ENCODE data around the gene ELAVL1.

ELAVL1 gene

DNA sequence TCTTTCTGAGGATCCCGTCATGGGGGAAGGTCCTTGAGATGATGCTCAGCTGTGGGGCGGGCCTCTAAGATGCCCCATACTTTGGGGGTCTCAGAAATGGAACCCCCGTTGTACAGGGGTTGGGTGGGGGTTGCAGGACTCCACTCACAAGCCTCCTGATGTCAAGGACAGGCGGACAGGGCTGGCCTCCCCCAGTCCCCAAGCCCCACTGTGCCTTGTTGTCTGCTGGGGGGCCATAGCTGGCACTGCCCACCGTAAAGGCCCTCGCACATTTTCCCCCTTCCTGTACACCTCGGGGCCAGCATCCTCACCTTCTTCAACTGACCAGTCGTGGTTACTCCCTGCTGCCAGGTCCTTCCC is 82.6 kb downstream of the ELAVL1 start:
- DNase-seq (ENCODE audit: low read depth): no peak
- H3K4me3 ChIP-seq (ENCODE audit: low read depth, low read length): no peak overlapping the region
- TF ChIP-seq, protein P1, sequence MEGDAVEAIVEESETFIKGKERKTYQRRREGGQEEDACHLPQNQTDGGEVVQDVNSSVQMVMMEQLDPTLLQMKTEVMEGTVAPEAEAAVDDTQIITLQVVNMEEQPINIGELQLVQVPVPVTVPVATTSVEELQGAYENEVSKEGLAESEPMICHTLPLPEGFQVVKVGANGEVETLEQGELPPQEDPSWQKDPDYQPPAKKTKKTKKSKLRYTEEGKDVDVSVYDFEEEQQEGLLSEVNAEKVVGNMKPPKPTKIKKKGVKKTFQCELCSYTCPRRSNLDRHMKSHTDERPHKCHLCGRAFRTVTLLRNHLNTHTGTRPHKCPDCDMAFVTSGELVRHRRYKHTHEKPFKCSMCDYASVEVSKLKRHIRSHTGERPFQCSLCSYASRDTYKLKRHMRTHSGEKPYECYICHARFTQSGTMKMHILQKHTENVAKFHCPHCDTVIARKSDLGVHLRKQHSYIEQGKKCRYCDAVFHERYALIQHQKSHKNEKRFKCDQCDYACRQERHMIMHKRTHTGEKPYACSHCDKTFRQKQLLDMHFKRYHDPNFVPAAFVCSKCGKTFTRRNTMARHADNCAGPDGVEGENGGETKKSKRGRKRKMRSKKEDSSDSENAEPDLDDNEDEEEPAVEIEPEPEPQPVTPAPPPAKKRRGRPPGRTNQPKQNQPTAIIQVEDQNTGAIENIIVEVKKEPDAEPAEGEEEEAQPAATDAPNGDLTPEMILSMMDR (IDR thresholded peaks at IDR 0.05; ENCODE audit: low read depth, low read length, missing control alignments): no peak

DNA sequence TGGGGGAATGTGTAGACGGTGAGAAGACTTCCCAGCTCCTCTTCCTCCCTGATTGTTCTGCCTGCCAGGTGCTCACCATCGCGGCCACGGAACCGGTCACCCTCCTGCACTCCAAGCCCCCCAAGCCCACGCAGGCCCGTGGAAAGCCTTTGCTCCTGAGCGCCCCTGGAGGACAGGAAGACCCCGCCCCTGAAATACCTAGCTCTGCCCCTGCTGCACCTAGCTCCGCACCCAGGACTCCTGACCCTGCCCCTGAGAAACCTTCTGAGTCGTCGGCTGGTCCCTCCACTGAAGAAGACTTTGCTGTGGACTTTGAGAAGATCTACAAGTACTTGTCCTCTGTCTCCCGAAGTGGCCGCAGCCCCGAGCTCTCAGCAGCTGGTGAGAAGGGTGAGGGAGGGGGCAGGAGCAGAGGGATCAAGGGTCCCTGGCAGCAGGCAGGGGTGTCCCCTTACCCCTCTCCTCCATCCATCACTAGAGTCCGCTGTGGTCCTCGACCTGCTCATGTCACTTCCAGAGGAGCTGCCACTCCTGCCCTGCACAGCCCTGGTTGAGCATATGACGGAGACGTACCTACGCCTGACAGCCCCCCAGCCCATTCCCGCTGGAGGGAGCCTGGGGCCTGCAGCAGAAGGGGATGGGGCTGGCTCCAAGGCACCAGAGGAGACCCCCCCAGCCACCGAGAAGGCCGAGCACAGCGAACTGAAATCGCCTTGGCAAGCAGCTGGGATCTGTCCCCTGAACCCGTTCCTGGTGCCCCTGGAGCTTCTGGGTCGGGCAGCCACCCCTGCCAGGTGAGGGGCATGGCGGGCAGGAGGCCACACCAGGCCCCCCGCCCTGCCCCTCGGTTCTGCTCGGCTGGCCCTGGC is 83.2 kb downstream of the ELAVL1 start:
- DNase-seq (ENCODE audit: low read depth): no peak
- TF ChIP-seq, protein P1 (IDR thresholded peaks at IDR 0.05; ENCODE audit: low read depth, low read length, missing control alignments): no peak
- no peak overlapping the region for H3K4me3 ChIP-seq (ENCODE audit: low read depth, low read length)

DNA sequence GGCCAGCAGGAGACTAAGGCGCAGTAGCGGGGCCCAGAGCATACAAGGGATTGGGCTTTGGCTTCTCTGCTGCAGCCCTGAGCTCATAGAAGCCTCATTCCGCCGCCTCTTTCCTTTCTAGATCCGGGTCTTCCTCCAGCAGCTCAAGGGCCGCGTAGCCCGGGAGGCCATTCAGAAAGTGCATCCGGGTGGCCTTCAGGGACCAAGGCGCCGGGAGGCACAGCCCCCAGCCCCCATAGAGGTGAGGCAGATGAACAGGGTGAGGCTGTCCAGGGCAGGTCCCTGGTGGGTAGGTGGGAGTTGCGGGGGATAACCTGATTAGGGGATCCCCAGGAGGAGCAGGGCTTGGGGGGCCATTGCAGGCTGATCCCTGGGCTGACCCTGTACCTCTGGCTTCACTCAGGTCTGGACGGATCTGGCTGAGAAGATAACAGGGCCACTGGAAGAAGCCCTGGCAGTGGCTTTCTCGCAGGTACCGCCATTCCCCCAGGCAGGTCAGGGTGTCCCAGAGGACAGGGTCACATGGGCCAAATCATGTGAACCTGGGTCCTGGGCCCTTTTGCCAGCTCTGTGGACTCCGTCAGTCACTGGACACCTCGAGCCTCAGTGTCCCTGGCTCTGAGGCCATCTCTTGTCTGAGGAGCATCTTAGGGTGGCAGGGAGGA is 84.0 kb downstream of the ELAVL1 start:
- H3K4me3 ChIP-seq (ENCODE audit: low read depth, low read length): peak overlapping the region; percentile 68
- DNase-seq (ENCODE audit: low read depth): no peak
- TF ChIP-seq, protein P1 (IDR thresholded peaks at IDR 0.05; ENCODE audit: low read depth, low read length, missing control alignments): peak; percentile 3

DNA sequence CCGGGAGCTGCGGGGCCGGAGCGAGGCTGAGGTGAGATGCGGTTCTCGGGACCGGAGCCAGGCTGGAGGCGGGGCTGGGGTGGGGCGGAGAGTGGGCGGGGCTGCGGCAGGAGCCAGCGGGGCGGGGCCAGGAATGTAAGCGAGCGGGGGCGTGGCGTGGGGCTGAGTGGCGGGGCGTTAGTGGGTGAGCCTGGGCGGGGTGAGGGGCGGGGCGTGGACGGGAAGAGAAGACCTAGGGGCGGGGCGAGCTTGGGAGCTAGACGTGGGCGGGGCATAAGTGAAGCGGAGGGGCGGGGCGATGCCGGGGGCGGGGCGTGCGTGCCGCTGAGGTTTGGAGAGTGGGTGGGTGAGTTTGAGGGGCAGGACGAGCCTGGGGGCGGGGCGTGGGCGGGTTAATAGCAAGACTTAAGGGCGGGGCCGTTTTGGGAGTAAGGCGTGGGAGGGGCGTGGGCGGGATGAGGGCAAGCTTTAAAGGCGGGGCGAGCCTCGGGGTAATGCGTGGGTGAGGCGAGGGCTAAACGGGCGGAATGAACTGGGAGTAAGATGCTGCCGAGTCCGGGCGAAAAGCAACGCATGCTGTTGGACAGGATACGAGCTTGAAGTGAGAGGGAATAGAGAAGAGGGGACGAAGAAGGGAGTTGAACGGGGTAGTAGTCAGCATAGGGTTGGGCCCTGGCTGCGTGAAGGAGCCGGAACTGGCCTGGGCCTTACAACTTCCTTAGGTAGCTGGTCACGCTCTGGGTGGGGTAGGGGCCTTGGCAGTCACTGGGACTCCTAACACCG is 84.7 kb downstream of the ELAVL1 start:
- TF ChIP-seq, protein P1 (IDR thresholded peaks at IDR 0.05; ENCODE audit: low read depth, low read length, missing control alignments): no peak
- peak overlapping the region; percentile 80 for H3K4me3 ChIP-seq (ENCODE audit: low read depth, low read length)

DNA sequence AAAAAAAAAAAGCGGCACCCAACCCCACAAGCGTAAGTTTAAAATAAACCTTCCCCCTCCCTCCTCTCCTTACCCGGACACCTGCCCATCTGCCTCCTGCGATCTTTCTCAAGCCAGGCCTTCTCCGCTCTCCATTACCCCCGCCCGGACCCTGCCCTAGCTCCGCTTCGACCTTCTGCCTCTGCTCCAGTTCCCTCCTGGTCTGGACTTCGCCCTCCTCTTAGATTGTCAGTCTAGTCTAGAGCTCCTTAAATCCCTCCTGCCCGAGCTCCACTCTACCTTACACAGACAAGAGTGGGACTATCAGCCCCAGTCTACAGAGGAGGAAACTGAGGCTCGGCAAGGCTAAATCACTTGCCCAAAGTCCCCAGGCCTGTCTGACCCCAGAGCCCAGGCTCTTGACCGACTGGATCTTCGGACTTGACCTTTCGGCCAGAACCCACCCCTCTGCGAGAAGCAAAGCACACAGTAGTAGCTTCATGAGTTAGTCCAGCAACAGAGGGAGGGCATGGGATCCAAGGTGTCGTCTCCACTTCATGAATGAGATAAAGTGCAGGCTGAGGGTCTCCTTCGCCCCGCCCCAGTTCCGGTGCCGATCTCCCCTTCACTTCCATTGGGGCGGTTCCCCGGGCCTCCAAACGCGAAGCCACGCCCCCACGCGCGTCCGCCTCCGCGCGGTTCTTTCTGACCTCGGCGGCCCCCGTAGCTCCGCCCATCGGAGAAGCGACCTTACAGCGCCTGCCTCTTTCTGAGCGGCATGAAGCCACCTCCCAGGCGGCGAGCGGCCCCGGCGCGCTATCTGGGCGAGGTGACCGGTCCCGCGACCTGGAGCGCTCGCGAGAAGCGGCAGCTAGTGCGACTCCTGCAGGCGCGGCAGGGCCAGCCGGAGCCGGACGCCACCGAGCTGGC is 85.6 kb downstream of the ELAVL1 start, which contains the start of gene SNAPC2:
Gene SNAPC2, plus strand, starts transcription at position 729 of the 909 bp plus-strand sequence. Its CDS starts 29 bp downstream, at position 758.
- H3K4me3 ChIP-seq (ENCODE audit: low read depth, low read length): peak within 1 kb of the TSS; percentile 80
- peak; percentile 80 for DNase-seq (ENCODE audit: low read depth)
- TF ChIP-seq, protein P1 (IDR thresholded peaks at IDR 0.05; ENCODE audit: low read depth, low read length, missing control alignments): no peak

More for the DNA sequence above, 84.7 kb downstream of the ELAVL1 start:
- peak; percentile 87 for DNase-seq (ENCODE audit: low read depth)
